ENCODE results near the gene IMPA2. TPM values are rescaled to one million over a fixed set of nuclear protein-coding genes. Genes with fewer than 3 reads are reported as not detected.
"Not testable (repeated sequence)": the region's sequence is repeated elsewhere in the genome, so short reads cannot be mapped to it uniquely, and the experiment has no call there.

The IMPA2 gene
- total RNA-seq, 1 experiment from 2014 or later = 12.8 TPM

DNA sequence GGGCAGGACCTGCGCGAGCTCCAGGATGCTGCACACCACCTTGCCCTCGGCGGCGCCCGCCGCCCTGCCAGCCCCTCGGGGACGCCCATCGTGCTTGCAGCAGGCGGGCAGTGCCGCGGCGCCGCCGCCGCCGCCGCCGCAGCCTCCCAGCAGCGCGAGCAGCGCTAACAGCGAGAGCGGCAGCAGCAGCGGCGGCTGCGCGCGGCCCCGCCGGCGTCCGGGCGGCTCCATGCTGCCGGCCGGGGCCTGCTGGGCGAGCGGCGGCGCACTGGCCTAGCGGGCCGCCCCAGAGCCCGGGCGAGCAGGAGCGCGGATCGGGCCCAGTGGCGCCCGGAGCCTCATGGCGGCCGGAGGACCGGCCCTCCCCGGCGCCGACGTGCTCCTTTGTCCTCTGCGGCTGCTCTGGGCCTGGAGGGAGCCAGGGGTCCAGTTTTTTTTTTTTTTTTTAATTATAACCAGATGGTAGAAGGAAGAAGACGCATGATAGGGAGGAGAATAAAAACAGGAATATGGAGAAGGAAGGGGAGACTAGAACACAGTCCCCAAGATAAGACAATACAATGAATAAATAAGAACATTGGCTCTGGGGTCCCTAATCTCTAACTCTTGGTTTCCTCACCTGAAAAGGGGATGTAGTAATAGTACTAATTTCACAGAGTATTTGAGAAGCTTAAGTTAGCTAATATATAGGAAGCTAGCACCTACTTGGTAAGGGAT, 95.3 kb downstream of the IMPA2 start:
- BruUV-seq (replicated peaks) = no TSS peak
- ChIA-PET POLR2A (interaction anchor here (0.6 kb wide), 1 partner anchor 88 kb away, joined by 3 read pairs; no protein-coding TSS in a partner anchor), CTCF (interaction anchor here (0.6 kb wide), 1 partner anchor 1126 kb away, joined by 3 read pairs; no protein-coding TSS in a partner anchor)
- Mint-ChIP-seq H3K27me3 (ENCODE audit: insufficient read depth, unreplicated experiment) (no peaks in the 10 kb centered on the region), H3K9me3 (ENCODE audit: unreplicated experiment) (no peaks in the 10 kb centered on the region), H3K4me3 (ENCODE audit: unreplicated experiment) (no peak overlapping the region), H3K4me1 (ENCODE audit: insufficient read depth, unreplicated experiment) (peaks cover 5% of the 10 kb centered on the region), H3K27ac (ENCODE audit: low read depth, unreplicated experiment) (no peak overlapping the region), H3K36me3 (ENCODE audit: insufficient read depth, unreplicated experiment) (no peaks in the 10 kb centered on the region)
- intact Hi-C loops (cut with micrococcal nuclease) = no loop called here
- DNase-seq (ENCODE audit: unreplicated experiment) = no peak
- TF ChIP-seq, protein P1, sequence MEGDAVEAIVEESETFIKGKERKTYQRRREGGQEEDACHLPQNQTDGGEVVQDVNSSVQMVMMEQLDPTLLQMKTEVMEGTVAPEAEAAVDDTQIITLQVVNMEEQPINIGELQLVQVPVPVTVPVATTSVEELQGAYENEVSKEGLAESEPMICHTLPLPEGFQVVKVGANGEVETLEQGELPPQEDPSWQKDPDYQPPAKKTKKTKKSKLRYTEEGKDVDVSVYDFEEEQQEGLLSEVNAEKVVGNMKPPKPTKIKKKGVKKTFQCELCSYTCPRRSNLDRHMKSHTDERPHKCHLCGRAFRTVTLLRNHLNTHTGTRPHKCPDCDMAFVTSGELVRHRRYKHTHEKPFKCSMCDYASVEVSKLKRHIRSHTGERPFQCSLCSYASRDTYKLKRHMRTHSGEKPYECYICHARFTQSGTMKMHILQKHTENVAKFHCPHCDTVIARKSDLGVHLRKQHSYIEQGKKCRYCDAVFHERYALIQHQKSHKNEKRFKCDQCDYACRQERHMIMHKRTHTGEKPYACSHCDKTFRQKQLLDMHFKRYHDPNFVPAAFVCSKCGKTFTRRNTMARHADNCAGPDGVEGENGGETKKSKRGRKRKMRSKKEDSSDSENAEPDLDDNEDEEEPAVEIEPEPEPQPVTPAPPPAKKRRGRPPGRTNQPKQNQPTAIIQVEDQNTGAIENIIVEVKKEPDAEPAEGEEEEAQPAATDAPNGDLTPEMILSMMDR (IDR thresholded peaks at IDR 0.05; ENCODE audit: unreplicated experiment) = no peak

DNA sequence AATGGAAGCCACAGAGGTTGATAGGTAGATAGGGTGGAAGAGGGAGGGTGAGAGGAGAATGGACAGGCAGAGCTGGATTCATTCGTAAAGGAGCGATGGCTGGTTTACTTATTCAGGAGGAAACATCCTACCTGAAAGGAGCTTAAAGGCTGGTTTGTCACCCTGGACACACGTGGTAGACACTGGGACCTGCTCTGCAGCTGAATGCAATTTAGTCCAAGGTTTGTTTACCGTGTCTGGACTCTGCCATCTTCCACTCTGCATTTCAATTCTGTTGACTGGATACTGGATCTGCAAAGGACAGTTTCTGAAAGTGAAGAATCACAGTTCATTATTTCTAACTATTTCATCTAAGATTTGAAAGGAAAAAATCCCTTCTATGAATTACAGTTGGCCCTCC, 96.7 kb downstream of the IMPA2 start:
- CTCF ChIA-PET; H3K9me3 Mint-ChIP-seq (ENCODE audit: unreplicated experiment); BruUV-seq (replicated peaks); H3K4me1 Mint-ChIP-seq (ENCODE audit: insufficient read depth, unreplicated experiment); H3K27ac Mint-ChIP-seq (ENCODE audit: low read depth, unreplicated experiment); POLR2A ChIA-PET; DNase-seq (ENCODE audit: unreplicated experiment); intact Hi-C loops (cut with micrococcal nuclease); H3K36me3 Mint-ChIP-seq (ENCODE audit: insufficient read depth, unreplicated experiment); H3K4me3 Mint-ChIP-seq (ENCODE audit: unreplicated experiment); H3K27me3 Mint-ChIP-seq (ENCODE audit: insufficient read depth, unreplicated experiment): not testable (repeated sequence)

DNA sequence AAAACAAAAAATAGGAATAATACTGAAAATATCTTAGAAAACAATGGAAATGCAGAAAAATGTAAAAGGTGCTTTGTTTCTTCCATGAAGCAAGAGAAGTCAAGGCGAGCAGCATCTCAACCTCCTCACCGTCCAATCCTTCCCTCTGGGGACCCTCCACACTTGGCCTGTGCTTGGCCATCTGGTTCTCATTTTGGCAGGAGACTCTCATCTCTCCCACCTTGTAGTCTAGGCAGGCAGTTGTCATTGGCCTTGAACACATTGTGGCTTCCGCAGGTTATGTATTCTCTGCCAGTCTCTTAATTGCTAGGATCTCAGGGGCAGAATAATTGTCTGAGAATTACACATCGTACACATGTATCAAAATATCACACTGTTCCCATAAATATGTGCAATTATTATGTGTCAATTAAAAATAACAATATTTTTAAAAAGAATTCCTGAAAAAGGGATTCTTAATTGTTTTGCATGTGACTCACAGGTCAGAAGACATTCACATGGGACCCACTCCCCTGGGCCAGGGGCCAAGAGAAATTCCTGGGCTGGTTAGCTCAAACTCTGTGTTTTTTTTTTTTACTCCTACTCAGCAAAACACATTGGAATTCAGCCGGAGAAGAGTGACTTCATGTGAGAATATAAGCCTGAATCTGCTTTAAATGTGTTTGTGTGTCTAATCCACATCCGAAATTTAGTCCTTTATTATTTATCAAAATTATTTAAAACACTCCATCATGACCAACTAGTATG, 98.4 kb downstream of the IMPA2 start:
- ChIA-PET POLR2A (interaction anchor here (0.6 kb wide), 1 partner anchor 222 kb away, joined by 4 read pairs; no protein-coding TSS in a partner anchor), CTCF (no interaction called here)
- DNase-seq (ENCODE audit: unreplicated experiment) = peak; percentile 24
- TF ChIP-seq, protein P1 (IDR thresholded peaks at IDR 0.05; ENCODE audit: unreplicated experiment) = no peak
- H3K27me3 Mint-ChIP-seq (ENCODE audit: insufficient read depth, unreplicated experiment) = no peaks in the 10 kb centered on the region
- H3K9me3 Mint-ChIP-seq (ENCODE audit: unreplicated experiment) = no peaks in the 10 kb centered on the region
- no TSS peak for BruUV-seq (replicated peaks)
- no peak overlapping the region for H3K4me3 Mint-ChIP-seq (ENCODE audit: unreplicated experiment)
- intact Hi-C loops (cut with micrococcal nuclease) = no loop called here
- no peaks in the 10 kb centered on the region for H3K36me3 Mint-ChIP-seq (ENCODE audit: insufficient read depth, unreplicated experiment)
- peak overlapping the region; percentile 57 for H3K27ac Mint-ChIP-seq (ENCODE audit: low read depth, unreplicated experiment)
- peaks cover 5% of the 10 kb centered on the region for H3K4me1 Mint-ChIP-seq (ENCODE audit: insufficient read depth, unreplicated experiment)

Other genes with a start within 250 kb of the IMPA2 start
- gene CHMP1B, start 130.1 kb upstream of the IMPA2 start, total RNA-seq (2022) = 39.7 and 50.1 TPM in 2 replicates
- gene MPPE1, start 73.2 kb upstream of the IMPA2 start, total RNA-seq (2022) = 15.7 and 24.7 TPM in 2 replicates
- not detected in 2 replicates for gene ANKRD62, start 112.3 kb downstream of the IMPA2 start, total RNA-seq (2022)